Suppressor macrophage treated with lipopolysaccharide for 4 hours (primary cell): Measurements from ENCODE around the gene CD93.

Source experiments
- DNase-seq: peaks from one replicate; pipeline ENCODE4 v3.0.0-alpha.2; 2020

The CD93 gene

DNA sequence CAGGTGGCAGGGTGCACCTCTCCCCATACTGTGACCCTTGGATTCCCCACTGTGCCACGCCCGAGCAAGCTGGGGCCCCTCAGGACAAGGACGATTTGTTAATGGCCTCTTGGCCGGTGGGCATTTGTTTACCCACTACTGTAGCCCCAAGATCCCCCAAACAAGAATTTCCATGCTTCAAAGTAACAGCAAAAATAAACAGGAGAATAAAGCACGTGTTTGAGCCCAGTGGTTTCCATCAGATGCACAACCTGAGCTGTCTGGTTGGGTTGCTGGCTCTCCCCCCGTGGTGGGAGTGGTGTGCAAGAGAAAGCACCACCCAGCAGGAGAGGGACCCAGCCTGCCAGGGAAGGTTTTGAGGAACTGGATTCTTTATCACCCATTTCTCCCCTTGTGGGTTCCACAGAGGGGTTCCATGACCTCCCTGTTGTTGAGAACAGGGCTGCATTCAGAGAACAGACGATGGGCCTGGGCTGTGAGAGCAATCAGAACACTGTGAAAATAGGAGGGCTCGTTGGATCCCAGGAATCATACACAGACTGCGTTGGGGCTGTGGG is 4.8 kb downstream of the CD93 start:
- no peak for DNase-seq

DNA sequence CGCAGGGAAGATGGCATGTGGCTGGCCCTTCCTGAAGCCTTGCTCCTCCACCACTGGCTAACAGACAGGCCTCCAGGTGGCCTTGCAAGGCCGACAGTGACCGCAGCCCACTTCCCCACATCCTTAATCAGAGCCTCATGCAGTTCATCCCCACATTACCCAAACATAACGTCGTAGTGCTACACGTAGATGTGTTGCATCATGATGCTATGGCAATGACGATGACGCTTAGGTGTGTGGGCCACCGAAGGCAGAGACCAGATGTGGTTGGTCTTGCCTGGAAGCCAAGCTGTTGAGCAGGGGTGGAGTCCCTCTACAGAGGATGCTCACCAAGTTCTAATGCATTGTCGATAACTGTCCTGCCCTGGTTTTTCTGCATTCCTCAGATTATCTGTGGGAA is 5.6 kb downstream of the CD93 start:
- no peak for DNase-seq

DNA sequence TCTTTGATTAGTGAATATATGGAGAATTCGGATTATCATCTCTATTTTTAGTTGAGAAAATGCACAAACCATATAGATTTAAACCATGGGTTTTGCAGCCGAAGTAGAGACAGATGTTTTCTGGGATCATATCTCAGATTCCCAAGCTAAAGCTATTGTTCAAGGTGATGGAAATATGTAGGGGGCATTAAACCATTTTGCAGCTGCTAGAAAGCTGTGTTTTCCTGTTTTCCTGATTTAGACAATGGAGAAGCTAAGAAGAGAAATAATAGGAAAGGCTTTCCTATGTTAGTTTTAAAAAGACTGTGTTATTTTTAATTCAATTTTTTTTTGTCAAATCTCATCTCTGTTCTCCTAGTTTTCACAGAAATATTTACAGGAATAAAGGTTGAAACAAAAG is 6.2 kb downstream of the CD93 start:
- DNase-seq, result no peak

DNA sequence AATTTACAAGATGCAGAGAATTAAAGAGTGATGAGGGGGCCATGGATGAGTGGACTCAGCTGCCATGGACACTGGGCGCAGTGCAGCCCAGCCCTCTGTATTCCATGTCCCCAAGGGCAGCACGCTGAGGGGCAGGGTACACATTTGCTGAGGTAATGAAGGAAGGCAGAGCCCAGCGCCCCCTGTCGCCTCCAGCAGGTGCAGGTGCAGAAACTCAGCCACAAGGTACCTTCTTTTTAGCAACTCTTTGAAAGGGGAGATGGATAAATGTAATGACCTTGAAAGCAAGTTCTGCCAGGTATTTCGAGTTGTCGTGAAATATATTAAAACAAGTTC is 7.1 kb downstream of the CD93 start:
- no peak for DNase-seq

DNA sequence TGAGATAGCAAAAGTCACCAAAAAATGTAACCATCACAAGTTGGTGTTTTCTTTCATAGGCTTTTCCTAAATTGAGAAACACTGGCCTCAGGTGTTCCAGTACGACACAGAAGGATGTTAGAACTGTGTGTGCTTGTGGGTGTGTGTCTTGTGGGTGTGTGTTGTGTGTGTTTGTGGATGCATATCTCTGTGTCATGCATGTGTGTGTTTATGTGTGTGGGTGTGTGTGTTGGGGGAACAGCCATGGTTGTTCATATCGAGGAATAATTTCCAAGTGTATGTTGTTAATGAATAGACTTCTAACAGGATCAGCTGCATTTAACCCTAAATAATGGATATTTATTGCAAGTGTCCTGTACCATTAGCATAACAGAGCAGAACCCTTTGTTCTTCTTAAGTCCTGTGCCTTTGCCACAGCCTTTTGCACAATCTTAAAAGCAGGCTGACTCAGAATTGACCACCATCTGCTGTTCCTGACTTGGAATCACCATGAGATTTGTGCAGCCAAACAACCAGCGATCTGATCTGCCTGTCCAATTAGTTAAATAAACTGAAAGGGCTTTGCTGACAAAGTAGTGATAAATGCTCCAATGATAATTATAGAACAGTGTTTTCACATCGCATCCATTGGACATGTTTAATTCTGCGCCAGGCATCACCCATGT is 7.6 kb downstream of the CD93 start:
- DNase-seq, result peak; percentile 44

DNA sequence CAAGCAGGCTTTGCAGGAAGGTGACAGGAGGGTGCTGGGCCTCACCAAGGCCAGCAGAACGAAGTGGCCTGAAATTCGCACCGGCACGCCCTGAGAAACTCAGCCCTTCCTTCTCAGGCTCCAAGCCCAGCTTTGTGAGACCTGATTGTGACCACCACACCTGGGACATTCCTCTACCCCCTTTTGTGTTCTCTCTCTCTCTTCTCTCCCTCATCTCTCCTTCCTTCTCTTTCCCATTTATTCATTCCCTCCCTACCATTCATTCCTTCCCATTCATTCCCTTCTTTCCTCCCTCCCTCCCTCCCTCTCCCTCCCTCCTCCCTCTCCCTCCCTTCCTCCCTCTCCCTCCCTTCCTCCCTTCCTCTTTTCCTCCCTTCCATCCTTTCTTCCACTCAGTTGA is 8.8 kb downstream of the CD93 start:
- DNase-seq, result no peak

DNA sequence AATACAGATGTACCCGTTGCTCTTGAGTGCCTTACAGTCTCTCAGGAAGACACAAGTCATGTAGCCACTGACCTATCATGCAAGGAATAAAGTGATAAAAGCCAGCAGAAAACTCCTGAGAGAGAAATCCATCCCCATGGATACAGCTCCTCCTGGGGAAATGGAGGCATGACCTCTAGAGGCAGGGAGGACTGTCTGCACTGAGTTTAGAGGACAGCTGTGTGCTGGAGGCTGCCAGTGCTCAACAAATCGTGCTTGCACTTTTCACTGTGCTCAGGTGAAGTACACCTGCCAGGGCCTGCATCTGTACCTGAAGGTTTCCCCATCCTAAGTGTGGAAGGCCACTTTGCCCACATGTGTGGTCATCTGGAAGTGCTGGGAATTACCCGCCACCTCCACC is 12.1 kb downstream of the CD93 start:
- no peak for DNase-seq

DNA sequence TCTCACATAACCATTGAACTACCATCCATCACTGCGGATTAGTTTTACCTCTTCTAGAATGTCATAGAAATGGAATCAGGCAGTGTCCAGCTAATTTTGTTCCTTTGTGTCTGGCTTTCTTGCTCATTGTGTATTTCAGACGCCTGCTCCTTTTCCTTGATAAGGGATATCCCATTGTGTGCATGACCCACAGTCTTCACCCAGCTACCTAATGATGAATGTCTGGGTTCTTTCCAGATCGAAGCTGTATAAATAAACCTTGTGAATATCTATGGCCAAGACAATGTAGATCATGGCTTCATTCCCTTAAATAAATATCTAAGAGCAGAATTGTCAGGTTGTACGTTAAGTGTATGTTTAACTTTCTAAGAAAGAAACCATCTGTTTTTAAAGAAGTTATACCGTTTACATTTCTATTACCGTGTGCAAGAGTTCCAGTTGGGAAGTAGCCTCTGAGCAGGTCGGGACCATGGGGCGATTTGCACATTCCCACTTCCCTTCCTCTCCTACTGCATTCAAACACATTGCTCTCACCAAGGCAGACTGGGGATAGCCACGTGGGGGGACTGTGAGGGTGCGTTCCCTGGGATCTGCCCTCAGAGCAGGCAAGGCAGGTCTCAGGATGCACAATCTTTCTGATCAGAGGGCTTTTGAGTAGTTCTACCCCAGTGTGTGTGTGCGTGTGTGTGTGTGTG is 13.1 kb downstream of the CD93 start:
- no peak for DNase-seq

DNA sequence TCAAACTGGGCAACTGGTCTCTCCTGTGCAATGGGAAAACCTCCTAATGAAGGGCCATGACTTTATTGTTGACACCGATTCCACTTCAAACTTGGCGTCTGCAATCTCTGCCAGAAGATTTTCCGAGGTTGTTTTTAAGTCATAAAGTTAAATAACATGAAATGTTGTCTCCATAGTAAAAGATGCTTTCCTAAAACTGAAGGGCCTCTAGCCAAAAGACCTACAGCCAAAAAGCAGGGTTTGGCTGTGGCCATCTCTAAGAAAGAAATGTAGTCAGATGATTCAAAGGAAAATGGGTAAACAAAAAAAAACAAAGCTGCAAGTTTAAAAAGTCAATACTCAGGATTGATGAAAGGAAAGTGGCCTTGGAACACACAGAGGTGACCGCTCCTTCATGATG is 14.1 kb downstream of the CD93 start:
- DNase-seq, result no peak

DNA sequence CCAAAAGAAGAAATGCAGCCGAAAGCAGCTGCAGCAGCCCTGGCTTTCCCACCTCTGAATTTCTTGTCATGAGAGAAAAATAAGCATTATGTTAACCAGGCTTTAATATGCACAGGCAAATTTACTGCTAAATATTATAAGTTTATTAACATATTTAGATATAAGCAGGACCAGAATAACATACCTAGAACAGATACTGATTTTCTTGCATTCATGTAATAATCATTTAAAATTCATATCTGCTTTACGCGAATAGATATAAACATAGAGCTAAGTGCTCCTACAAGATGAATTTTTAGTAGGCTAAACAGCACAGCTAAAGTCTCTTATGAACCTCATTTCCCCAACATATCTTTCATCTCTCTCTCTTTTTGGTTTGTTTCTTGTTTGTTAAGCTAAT is 14.7 kb downstream of the CD93 start:
- DNase-seq, result no peak

DNA sequence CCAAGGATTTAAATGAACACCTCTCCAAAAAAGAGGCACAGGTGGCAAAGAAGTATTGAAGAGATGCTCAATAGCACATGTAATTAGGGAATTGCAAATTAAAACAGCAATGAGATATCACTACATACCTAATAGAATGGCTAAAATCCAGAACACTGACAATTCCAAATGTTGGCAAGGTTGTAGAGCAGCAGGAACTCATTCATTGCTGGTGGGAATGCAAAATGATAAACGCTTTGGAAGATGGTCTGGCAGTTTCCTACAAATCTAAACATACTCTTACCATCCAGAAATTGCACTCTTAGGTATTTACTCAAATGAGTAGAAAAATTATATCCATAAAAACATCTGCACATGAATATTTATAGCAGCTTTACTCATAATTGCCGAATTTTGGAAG is 17.0 kb downstream of the CD93 start:
- no peak for DNase-seq

DNA sequence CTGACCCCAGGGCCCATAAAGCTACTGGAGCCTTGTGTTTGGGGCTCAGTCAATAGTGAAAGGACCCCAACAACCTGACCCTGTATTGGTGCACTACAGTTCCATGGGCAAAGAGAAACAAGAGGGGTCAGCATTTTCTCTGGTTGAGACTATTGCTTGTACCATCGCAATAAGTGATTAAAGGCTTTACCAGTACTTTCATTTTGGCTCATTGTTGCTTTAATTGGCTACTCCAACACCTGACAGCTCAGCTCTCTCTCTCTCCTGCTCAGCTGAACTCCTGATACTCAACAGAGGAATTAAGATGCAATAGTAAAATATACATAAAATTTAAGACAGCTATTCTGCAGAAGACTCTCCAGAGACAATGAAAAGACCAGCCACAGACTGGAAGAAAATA is 17.8 kb downstream of the CD93 start:
- no peak for DNase-seq

DNA sequence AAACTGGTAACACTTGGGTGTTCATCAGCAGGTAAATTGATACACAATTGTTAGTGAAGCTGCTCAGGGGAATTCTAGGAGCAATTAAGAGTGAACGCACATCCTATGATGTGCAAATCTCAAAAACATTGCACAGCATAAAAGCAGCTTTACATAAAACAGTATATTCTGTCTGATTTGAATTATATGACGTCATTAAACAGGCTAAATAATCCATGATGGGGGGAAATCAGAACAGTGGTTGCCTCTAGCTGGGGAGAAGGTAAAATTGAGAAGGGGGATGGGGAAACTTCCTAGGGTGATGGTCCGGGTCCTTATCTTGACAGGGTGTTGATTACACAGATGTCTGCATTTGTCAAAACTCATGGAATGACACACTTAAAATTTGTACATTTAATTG is 19.4 kb downstream of the CD93 start:
- no peak for DNase-seq

DNA sequence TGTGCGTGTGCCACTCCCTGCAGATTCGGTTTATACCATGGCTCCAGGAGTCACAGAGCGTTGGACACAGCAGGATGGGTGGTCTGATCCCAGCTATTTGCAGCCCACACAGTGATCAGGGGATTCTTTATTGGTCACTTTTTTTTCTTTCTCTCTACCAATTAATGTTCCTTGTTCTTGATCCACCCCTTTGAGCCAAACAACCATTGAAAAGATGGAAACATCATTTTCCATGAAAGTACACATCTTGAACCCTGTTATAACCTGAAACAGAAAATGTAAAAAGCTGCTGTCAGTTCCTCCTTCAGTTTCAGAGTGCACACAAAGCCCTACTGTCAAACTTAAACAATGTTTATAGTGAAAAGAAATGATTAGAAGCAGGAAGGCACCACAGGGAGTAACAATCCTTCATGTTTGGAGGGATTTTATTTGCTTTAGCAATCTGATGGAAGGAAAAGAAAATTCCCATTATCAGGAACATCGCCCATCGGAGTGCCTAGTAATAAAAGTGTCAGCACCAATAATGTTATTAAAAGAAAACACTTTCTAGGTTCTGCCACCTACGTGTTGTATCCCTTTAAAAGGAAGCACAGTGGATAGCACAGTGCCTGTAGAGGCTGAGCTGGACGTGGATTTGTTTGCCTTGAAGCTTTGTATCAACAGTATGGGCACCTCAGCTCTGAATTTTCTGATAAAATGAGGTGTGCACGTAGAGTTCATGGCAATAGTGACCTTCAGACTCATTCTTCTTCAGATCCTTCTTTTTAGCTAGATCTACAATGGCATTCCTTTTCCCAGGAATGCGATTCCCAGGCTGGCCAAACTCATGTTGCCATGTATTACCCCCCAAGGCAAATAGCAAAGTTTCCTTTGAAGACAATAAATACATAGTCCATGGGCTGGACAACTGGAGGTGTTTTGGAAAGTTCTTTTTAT is 20.6 kb downstream of the CD93 start:
- DNase-seq, result no peak

DNA sequence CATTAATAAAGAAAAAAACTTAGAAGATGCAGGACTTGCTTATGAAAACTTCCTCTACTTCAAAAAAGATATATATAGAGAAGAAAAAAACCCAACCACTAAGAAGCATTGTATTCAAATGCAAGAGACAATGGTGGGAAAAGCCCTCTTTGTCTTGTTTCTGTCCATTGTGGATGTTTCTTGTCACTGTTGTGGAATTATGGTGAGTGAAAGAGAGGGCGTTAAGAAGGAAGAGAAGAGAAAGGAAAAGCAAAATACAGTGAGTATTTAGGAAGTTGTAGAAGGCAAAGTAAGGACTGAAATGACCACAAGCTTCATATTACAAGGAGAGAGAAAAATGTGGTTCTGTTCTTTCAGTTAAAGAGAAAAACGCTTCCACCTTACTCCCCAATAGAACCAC is 22.5 kb downstream of the CD93 start:
- DNase-seq, result peak; percentile 49

DNA sequence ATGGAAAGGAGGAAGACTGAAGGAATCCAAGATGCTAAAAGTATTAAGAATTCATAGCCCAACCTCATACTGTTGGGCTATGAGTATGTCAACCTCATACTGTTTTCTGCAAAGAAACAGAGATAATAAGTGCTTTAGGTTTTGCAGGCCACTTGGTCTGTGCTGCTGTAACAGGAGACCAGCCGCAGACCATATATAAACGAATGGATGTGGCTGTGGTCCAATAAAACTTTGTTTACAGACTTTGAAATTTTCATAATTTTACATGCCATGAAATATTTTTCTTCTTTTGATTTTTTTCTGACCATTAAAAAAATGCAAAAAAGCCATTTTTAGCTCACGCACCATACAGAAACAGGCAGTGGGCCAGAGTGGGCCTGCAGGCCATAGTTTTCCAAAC is 23.0 kb downstream of the CD93 start:
- no peak for DNase-seq

DNA sequence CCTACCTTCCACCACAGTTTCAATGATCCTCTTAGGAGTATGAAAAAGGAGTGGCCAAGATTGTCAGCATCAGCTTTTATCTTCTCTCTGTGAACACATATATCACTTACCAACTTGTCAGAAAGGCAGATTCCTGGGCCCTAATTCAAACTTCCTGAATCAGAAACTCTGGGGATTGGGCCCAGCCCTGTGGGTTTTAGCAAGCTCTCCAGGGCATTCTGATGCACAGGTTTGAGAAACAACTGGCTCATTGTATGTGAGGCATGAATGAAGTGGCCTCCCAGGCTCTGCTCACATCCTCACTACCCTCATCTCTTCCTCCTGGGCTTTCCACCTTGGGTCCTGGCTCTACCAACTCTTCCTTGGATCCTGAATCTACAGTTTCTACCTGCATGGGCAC is 23.5 kb downstream of the CD93 start:
- no peak for DNase-seq

DNA sequence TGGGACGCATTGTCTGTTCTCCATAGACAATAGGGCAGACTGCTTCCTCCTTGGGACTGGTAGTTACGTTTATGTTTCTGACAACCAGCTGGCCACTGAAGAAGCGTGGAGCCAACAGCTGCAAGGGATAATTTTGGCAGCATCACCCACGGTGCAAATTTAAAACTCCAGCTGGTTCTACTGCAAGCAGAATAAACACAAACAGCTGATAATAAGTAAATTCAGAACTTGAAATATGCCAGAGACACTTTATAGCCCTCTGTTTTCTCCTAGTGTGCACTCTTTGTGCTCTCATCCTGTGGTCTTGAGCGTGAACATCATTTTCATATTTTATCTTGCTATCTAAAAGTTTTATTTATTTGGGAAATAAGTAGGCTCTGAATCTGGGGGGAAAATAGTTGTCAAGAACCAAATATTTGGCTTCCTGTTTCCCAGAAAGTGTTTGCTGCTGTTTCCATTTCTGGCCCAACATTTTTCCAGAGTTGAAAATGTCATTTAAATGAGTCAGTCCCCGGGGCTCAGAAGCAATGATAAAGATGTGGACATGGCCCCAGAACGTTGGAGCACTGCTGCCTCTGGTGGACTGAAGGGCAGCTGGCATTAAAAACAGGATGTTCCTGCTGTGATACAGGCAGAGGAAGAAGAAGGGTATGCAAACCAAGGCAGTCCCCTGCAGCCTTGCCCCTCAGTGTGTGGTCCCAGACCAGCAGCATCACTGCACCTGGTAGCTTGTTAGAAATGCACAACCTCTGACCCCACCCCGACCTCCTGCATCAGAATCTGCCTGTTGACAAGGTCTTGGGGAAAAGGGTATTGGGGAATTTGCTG is 24.2 kb downstream of the CD93 start:
- peak; percentile 86 for DNase-seq

DNA sequence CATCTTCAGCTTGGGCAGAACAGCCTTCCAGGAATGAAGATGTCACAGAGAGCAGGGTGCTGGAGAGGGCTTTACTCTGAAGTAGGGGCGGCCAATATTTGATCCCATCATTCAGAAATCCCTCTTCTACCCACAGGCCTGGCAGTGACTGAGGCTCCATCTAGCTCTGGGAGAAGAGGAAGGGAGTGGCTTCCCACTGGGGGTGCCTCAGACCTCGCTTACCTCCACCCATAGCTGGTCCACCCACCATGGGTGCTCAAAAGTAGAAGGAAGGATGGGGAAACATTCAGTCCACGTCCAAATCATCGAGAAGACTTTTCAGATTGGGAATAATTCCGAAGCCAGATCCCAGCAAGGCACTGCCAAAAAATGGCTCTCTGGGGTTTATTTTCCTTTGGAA is 24.9 kb downstream of the CD93 start:
- DNase-seq, result no peak

DNA sequence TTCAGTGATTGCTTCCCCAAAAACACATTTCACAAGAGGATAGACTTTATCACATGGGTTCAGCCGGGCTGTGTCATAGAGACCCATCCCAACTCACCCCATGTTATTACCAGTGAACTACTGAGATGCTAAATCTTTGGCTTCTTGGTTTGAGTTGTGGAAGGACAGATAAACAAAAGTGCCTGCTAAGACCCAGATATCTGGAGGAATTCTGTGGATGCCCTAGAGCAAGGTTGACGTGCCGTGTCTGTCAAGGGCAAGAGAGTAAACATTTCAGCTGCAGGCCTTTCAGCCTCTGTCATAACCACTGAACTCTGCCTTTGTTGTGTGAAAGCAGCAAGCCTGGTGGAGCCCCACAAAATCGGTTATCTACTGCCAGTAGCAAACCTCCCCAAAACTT is 25.5 kb downstream of the CD93 start:
- no peak for DNase-seq

DNA sequence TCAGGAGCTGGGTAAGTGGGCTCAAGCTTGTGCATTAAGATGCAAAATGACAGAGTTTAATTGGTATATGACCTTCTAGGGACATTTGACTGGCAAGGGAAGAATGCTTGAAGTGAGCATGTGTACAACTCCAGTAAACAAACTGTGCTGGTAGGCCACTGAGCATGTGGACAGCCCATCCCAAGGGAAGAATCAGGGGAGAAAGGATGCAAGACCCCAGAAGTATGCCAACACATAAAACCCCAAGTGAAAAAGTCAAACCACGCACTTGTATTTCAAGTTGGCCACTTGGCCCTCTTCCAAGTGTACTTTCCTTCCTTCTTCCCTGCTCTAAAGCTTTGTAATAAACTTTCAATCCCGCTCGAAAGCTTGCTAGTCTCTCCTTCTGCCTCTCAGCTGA is 26.3 kb downstream of the CD93 start:
- peak; percentile 29 for DNase-seq

DNA sequence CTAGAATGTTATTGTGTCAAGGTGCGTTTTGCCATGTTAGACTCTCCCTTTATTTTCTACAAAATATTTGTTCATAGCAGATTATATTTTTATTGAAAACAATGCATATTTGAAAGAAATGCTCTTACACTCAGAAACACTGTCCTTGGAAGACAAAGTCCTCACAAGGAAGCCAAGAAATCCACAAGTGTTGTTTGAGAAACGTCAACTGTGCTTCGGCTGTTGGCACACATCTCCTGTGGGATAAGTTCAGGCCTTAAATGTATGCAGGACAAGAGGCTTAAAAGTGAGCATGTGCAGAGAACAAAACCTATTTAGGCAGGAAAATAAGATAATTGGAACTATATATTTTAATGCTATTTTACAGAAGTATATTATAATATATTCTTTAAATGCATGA is 27.1 kb downstream of the CD93 start:
- DNase-seq, result no peak

DNA sequence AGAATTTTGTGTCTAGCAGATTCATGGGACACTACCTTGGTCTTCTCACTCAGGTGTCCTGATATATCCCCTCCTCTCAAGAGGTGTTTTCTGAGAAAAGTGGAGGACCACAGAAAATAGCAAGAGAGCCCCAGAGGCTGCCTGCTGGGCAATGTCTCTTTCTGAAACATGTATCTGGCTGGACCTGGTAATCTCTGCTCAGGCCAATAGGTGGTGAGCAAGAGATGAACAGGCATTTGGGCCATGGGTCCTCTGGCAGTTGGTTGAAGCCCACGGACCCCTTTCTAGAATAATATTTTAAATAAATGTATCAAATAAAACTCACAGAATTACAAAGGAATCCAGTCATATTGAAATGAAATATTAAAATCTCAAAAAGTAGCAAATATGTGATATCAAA is 27.9 kb downstream of the CD93 start:
- DNase-seq, result no peak
